ENCODE results near the gene ZFC3H1.

DNA sequence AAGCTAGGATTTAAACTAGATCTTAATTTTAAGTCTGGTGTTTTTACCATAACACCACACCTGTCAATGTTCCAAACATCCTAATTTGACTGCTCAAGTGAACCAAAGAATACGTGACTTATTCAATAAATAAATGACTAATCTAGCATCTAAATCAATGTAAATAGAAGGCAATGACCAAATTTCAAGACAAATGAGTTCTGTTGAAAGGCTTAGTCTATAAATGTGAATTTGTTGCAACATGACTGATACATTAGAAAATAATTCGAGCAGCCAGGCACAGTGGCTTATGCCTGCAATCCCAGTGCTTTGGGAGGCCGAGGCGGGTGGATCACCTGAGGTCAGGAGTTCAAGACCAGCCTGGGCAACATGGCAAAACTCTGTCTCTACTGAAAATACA lies 15.1 kb downstream of the ZFC3H1 start:
- TF ChIP-seq, protein P1, sequence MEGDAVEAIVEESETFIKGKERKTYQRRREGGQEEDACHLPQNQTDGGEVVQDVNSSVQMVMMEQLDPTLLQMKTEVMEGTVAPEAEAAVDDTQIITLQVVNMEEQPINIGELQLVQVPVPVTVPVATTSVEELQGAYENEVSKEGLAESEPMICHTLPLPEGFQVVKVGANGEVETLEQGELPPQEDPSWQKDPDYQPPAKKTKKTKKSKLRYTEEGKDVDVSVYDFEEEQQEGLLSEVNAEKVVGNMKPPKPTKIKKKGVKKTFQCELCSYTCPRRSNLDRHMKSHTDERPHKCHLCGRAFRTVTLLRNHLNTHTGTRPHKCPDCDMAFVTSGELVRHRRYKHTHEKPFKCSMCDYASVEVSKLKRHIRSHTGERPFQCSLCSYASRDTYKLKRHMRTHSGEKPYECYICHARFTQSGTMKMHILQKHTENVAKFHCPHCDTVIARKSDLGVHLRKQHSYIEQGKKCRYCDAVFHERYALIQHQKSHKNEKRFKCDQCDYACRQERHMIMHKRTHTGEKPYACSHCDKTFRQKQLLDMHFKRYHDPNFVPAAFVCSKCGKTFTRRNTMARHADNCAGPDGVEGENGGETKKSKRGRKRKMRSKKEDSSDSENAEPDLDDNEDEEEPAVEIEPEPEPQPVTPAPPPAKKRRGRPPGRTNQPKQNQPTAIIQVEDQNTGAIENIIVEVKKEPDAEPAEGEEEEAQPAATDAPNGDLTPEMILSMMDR (IDR thresholded peaks at IDR 0.05) = no peak
- TF ChIP-seq EZH2phosphoT487 (IDR thresholded peaks at IDR 0.05) (no peak), EZH2 (IDR thresholded peaks at IDR 0.05) (no peak)
